T-helper 9 cell (primary cell): Measurements from ENCODE around the gene KLF2.

Experiments used
- DNase-seq: peaks from one replicate; pipeline ENCODE4 v3.0.0-alpha.2; 2020

The KLF2 gene

GRCh38 chr19:16308081-16308480, 16.5 kb upstream of the KLF2 start:
- DNase-seq = no peak

DNA sequence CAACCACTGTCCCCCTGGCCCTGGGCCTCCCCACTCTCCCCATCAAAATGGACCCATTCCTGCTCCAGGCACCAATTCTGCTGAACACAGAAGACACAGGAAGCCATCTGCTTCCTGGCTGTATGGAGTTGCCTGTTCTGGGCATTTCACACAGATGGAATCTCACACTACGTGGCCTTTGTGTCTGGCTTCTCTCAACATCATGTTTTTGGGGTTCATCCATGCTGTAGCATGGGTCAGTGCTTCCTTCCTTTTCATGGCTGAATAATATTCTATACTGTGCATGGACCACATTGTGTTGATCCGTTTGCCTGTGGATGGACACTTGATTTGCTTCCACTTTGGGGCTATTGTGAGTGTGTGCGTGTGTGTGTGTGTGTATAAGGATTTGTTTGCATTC, 15.0 kb upstream of the KLF2 start:
- DNase-seq = no peak

GRCh38 chr19:16315825-16316505, 8.7 kb upstream of the KLF2 start:
- DNase-seq = no peak

GRCh38 chr19:16316506-16316882, 8.1 kb upstream of the KLF2 start:
- DNase-seq = no peak

- DNase-seq = no peak
These were observed 5.1 kb upstream of the KLF2 start for GRCh38 chr19:16319481-16319880.

- DNase-seq = no peak
These were observed 3.6 kb upstream of the KLF2 start for GRCh38 chr19:16320987-16321386.

DNA sequence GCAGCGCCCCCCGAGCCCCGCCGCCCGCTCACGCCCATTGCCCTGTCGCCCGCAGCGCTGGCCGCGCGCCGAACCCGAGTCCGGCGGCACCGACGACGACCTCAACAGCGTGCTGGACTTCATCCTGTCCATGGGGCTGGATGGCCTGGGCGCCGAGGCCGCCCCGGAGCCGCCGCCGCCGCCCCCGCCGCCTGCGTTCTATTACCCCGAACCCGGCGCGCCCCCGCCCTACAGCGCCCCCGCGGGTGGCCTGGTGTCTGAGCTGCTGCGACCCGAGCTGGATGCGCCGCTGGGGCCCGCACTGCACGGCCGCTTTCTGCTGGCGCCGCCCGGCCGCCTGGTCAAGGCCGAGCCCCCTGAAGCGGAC, 518 bp downstream of the KLF2 start:
- peak; percentile 41 for DNase-seq

DNA sequence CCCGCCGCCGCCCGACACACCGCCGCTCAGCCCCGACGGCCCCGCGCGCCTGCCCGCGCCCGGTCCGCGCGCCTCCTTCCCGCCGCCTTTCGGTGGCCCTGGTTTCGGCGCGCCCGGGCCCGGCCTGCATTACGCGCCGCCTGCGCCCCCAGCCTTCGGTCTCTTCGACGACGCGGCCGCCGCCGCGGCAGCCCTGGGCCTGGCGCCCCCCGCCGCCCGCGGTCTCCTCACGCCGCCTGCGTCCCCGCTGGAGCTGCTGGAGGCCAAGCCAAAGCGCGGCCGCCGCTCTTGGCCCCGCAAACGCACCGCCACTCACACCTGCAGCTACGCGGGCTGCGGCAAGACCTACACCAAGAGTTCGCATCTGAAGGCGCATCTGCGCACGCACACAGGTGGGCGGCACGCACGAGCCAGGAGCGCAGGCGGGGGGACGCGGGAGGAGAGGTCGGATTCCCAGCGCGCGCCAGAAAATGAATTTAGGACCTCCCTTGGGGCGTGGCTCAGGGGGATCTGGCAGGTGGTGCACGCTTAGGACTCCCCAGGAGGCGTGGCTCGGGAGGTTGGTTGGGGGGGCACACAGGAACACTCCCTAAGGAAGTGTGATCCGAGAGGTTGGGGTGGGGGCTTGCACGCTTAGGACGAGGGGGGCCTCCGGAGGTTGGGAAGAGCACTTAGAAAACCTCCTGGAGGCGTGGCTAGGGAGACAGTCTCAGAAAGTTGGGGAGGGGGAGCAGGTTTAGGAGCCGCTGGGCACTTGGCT, 1.2 kb downstream of the KLF2 start:
- DNase-seq = peak; percentile 44

- DNase-seq = peak; percentile 42
These were observed 2.0 kb downstream of the KLF2 start for GRCh38 chr19:16326401-16327168.

DNA sequence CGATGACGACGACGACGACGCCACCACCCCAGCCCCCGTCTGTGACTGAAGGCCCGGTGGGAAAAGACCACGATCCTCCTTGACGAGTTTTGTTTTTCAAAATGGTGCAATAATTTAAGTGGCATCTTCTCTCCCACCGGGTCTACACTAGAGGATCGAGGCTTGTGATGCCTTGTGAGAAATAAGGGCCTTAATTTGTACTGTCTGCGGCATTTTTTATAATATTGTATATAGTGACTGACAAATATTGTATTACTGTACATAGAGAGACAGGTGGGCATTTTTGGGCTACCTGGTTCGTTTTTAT, 2.5 kb downstream of the KLF2 start:
- no peak for DNase-seq

GRCh38 chr19:16327501-16327900, 2.9 kb downstream of the KLF2 start:
- DNase-seq = no peak

GRCh38 chr19:16327911-16328823, 3.5 kb downstream of the KLF2 start:
- peak; percentile 41 for DNase-seq

DNA sequence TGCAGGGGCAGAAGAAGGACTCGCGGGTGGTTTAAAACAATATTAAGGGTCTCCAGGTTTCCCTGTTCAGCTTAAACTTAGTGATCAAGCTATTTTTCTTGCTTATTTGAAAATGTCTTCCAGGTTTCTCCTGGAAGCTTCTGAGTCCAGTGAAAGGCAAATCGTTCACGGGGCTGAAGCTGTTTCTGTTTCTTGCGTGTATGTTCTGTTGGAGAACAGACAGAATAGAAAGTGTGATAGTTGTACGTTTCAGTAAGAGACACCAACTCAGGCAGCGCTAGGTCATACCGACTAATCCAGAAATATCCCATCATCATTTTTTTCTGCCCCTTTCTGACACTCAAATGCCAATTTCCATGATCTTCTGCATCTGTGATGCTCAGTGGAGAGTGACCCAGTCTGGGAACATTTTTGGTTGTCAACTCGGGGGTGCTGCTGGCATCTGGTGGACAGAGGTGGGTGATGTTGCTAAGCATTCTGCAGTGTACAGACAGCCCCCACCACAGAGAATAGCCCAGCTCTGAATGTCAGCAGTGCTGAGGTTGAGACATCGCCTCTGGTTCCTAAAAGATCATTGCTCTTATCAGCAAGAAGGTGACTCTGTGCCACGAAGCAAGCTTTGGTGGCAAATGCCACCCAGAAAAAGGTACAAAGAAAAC, 4.3 kb downstream of the KLF2 start:
- peak; percentile 45 for DNase-seq

GRCh38 chr19:16330368-16330801, 5.8 kb downstream of the KLF2 start:
- DNase-seq = peak; percentile 90

DNA sequence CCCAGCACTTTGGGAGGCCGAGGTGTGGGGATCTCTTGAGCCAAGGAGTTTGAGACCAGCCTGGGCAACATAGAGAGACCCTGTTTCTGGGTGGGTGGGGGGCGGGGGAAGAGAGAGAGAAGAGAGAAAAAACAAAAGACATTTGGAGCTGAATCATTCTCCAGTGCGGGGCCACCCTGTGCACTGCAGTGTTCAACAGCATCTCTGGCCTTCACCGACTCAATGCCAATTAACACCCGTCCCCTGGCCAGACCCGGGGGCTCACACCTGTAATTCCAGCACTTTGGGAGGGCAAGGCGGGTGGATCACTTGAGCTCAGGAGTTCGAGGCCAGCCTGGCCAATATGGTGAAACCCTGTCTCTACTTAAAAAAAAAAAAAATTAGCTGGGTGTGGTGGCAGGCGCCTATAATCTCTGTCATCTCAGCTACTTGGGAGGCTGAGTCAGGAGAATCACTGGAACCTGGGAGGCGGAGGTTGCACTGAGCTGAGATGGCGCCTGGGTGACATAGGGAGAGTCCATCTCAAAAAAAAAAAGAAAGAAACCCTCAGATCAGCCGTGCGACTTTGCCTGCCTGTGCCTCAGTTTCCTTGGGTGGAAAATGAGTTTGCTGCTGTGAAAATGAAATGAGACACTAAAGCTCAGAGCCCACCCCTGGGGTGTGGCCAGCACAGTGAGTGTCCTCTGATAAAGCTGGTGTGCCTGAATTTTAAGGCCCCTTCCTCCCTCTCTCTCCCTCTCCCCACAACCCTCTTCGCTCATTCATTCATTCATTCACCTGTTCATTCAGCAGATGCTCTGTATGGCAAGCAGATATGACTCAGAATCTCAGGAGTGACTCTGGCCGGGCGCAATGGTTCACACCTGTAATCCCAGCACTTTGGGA, 6.4 kb downstream of the KLF2 start:
- DNase-seq = no peak

GRCh38 chr19:16333001-16333586, 8.5 kb downstream of the KLF2 start:
- no peak for DNase-seq

- no peak for DNase-seq
These were observed 9.8 kb downstream of the KLF2 start for GRCh38 chr19:16334411-16334810.

DNA sequence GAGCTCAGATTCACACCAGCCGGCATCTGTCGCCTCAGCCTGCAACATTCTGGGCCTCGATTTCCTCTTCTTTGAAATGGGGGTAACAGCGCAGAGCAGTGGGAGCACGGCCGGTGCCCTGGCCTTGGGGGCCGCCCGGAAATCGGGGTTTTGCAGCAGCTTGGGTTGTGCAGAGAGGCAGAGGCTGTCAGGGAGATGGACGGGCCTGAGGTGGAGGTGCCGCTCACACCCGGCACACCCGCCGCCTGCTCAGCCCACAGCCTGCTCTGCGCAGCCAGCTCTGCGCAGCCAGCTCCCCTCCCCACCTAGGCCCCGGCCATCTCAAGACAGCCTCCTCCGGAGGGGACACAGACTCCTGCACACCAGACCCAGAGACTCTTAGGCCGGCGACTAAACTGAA, 10.6 kb downstream of the KLF2 start:
- no peak for DNase-seq

- DNase-seq = no peak
These were observed 11.9 kb downstream of the KLF2 start for GRCh38 chr19:16336571-16336970.

DNA sequence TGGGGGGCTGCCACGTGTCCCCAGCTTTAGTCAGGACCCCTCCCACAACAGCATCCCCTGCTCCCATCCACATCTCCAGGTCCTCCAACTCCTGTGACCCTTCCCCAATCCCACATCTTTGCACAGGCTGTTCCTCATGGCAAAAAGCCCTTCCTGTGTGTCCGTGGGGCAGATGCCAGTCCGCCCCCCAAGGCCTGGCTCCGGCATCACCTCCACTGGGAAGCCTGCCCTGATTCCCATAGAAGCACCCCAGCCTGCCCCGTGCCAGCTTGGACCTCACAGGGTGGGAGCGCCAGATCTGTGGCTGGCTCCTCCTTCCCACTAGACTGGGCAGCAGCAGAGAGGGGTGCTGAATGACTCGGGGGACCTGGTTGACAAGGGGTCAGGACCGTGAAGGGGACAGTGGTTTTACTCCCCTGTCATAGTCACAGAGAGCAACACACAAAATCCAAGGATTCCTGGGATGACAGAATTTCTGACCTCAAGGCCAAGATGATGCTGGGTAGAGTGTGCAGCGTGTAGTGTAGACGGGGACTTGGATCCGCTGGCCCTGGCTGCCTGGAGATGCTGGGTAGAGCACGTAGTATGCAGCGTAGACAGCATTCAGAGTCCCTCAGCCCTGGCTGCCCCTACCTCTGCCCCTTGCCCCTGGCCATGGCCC, 13.3 kb downstream of the KLF2 start:
- no peak for DNase-seq
